HG03432 (cell line): ENCODE data around the gene FRS2.
A peak's percentile ranks its signal among the peaks of the same experiment; 100 is the strongest.
"Not testable (repeated sequence)": the region's sequence is repeated elsewhere in the genome, so short reads cannot be mapped to it uniquely, and the experiment has no call there.

Experiments used
- ATAC-seq: cut with Tn5 transposase; IDR thresholded peaks from one replicate; pipeline ENCODE4 v1.9.1; 2021; ENCODE audit warnings: mild to moderate bottlenecking, moderate library complexity; ENCODE audit not compliant: unreplicated experiment

The FRS2 gene, protein sequence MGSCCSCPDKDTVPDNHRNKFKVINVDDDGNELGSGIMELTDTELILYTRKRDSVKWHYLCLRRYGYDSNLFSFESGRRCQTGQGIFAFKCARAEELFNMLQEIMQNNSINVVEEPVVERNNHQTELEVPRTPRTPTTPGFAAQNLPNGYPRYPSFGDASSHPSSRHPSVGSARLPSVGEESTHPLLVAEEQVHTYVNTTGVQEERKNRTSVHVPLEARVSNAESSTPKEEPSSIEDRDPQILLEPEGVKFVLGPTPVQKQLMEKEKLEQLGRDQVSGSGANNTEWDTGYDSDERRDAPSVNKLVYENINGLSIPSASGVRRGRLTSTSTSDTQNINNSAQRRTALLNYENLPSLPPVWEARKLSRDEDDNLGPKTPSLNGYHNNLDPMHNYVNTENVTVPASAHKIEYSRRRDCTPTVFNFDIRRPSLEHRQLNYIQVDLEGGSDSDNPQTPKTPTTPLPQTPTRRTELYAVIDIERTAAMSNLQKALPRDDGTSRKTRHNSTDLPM

DNA sequence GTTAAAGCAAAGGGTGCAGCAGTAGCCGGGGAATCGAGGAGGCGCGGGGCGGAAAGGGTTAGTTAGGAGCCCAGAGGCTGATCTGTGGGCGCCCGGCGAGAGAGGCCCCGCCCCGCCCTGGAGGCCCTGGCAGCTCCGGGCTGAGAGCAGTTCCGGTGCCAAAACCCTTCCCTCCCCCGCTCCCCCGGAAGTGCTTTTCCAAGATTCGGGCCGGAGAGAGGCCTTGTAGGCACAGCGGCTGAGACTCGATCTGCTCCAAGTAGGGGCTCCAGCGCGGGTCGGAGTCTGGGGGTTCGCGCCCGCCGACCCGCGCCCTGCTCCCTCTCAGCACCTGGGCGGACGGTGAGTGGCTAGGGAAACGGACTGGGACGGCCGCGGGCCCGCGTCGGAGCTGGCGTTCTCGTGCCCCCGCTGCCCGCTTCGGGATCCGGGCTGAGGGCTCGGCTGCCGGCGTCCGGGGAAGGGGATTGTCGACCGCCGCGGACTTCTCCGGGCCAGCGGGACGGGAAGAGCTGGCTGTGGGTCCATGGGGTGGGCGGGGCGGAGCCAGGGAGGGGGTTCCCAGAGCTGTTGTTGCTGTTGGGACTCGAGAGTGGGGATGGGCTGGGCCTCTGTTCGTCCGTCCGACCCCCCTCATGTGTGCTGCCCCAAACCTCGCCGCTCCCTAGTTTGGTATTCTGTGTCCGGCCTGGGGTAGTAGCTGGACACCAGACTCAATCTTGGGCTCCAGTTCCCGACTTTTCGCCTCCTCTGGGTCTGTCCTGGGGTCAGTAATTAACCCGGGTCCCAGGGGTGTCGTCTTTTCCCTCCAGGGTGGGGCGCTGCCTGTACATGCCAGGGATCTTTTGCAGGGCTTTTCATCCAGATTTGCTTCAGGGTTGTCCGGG is at the start of gene FRS2:
FRS2 (plus strand) TSS at position 200 of the 887 bp plus-strand sequence. CDS start 98,643 bp downstream, outside the sequence.
- peak; percentile 98 for ATAC-seq

DNA sequence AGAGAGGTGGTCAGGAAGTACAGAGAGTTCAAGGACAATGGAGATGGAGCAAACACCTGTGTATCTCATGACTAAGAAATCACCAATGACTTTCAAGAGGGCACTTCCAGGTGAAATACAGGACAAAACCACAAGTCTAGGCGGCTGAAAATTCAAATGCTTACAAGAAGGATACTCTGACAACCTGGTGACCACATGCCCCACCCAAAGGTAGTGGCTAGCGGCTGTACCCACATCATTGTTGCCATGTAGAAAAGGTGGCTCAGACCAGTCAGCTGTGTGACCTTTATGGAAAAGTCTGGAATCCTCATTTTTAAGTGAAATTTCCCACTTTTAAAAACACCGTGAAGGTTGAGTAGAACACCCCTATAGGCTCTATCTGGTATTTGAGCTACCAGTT is 48.6 kb upstream of the FRS2 start:
- no peak for ATAC-seq

DNA sequence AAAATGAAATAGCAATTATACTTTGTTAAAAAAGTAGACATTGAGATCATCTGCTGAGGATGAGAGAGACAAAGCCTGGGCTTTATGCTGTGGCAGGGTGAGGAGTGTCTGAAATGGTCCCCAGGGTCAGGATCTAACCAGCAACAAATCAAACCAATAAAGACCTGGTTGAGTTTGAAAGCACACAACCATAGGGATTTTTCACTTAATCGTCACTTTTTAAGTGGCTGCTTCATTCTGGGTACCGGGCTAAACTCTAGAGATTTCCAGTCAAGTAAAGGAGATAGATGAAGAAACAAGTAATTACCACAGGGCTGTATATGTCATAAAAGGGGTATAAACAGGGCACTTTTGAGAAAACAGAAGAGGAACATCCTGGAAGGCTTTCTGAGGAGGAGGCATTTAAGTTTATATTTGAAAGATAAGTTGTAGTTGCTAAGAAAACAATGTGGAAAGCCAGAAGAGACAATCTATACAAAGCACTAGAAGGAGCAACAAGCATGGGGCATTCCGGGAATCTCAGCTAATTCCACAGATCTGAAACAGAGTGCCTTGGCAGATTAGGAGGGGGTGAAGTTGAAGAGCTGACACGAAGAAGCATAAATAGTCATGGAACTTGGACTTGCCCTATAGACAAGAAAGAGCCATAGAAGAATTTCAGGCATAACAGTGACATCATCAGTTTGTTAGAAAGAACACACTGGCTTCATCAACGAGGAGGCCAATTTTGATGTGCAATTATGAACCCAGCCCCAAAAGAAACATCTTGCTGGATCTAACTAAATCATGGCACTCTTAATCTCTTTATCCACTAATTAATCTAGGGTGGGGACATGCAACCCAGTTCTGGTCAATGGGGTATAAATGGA is 46.9 kb upstream of the FRS2 start:
- no peak for ATAC-seq

DNA sequence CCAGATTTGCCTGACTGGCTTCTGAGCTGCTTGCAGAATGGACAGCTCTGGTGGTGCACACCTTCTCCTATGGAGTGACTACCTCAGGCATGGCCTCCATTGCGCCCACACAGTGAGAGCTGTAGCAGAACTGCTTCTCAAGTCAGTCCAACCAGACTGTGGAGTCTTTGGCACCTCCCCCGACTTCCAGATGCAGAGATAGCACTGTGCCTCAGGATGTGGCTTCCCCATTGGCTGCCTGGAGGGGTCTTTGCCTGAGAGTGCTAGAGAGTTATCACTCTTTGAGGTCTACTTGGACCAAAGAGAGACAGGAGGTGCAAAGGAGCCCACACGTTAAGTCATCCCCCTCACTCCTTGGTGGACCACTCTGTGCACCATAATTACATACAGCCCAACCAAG is 44.8 kb upstream of the FRS2 start:
- ATAC-seq = no peak

DNA sequence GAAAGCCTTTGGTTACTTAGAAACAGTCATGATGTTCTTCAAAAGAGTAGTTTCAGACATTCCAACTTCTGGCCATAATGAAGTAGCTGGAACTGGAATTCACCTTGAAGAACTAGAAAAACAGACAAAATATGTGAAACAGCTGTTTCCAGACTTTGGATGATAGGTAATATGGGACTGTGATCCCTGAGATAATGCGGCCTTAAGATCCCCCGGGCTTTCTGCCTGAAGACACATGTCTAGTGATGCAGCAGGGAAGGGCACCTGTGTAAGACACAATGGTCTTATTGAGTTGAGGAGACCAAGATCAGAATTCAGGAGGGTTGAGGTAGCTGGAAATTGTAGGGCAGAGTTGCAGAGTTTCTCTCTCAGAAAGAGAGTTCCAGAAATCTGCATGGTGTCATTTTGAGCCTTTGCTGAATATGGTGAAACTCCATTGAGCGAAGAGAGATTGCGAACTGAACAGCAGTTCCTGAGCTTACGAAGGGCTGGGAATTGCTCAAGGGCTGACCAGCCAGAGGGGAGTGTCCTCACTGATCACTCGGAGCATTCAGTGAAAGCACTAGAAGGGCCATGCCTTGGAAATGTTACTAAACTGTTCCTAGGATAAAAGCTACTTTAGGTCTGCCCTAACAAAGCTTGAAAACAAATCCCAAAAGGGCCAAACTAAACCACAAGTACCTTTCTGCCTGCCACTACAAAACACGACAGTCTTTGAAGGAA is 41.7 kb upstream of the FRS2 start:
- ATAC-seq = no peak

DNA sequence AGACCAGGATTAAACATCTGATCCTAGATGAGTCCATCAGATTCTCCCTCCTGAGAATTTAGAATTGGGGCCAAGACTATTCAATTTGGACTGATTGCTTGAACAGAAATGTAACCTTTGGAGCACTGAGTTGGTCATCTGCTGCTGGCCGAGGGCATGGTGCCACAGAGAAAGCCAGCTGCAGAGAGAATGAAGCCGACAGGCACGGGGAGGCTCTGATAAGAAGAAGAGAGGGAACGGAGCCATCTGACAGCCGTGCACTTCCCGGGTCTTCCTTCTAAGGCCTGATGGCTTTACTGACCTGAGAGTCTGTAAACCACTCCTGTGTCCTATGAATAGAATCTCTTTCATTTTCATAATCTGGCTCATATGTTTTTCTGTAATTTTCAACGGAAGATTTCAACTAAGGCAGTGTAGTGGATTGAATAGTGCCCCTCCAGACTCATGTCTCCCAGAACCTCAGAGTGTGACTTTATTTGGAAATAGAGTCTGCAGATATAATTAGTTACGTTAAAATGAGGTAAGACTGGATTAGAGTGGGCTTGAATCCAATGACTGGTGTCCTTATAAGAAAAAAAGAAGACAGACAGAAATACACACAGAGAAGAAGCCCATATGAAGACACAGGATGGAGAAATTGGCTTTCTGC is 39.1 kb upstream of the FRS2 start:
- no peak for ATAC-seq

DNA sequence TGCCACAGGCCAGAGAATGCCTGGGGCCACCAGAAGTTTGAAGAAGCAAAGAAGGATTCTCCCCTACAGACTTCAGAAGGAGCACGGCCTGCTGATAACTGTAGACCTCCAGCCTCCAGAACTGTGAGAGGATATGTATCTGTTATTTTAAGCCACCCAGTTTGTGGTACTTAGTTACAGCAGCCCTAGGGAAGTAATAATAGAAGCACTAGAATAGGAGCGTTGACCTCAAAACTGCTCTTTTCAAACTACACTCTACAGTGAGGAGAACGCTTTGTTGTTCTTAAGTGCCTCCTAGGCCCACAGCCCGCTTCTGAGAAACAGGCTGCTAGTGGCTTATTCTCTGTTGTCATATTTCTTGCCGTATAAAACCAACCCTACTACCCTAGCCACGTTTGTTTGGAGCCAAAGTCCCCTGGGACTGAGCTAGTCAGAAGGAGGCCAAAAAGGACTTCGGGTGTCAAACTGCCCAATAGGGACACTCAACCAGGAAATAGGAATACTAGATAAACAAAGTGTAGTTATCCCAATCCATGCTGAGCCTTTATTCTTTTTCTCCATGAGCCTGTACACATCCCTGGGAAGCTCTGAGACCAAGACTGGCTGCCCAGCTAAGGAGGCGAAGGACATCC is 38.5 kb upstream of the FRS2 start:
- ATAC-seq = no peak

DNA sequence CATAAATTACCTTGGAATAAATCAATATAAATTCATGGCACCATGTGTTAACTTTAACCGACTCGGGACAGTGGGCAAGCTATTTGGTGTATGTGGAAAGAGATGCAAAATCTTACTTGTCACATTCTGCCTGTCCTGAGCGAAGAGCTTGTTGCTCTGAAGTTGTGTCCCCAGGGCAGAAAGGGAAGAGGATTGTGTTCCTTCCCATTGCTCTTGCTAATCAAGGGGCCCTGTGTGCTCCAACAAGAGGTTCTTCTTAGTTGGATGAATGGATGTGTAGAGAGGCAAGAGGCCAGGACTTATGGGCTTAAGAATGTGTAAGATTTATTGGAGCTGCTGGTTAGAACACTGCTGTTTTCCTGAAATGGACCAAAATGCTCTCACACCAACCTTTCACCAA is 36.5 kb upstream of the FRS2 start:
- ATAC-seq = no peak

DNA sequence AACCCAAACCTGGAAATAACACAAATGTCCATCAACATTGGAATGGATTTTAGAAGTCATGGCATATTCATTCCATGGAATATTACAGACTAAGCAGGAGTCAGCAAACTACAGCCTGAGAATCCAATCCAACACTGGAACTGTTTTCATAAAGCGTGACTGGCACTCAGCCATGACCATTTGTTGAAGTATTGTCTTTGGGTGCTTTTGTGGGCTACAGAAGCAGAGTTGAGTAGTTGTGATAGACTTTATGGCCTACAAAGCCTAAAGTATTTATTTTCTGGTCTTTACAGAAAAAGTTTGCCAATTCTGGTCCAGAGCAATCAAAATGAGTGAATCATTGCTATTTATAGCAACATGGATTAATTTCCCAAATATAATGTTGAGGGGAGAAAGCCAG is 34.5 kb upstream of the FRS2 start:
- no peak for ATAC-seq

DNA sequence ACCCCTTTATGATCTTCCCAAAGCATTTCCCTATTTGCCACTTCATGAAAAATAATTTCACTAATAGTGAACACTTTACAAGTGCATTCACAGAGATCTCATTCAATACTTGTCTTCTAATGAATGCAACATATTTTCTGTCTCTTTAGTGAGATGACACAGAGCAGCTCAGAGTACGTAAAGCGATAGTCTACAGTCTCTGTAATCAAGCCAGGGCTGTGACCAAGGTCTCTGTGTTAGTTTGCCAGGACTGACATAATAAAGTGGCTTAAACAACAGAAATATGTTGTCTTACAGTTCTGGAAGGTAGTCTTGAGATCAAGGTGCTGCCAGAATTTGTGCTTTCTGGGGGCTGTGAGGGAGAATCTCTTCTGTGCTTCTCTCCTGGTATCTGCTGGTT is 33.1 kb upstream of the FRS2 start:
- no peak for ATAC-seq

DNA sequence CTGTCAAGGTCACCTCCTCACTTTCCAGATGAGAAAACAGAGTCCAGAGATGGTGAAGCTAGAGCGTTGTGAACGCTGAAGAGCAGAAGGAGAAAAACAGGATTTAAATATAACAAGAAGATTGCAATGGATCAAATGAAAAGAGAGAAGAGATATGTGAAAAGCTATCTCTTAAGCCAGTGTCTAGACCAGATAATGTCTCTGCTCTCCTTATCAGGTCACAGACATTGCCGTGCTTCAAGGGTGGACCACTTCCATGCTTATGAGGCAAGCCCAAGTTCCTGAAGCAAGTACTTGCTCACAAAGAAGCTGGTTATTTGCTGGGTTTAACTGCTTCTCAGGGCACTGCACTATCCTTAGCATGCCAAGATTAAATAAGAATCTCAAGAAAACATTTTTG is 31.6 kb upstream of the FRS2 start:
- no peak for ATAC-seq

DNA sequence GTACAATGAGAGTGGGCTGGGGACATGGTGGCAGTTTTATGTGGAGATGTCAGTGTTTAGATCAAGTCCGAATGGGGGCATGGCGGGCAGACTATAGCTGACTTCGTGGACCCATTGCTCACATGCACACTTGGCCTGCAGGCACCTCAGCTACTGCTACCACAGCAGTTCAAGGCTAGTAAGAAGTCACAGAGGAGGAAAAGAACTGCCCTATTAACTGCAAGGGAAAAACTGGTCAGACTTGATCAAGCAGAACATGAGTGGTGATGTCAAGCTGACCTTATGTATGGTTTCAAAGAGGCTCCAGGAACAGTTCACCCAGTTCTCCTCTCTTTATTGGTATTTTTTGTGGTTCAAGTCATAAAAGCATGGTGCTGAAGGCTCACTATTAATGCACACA is 30.2 kb upstream of the FRS2 start:
- ATAC-seq = no peak

DNA sequence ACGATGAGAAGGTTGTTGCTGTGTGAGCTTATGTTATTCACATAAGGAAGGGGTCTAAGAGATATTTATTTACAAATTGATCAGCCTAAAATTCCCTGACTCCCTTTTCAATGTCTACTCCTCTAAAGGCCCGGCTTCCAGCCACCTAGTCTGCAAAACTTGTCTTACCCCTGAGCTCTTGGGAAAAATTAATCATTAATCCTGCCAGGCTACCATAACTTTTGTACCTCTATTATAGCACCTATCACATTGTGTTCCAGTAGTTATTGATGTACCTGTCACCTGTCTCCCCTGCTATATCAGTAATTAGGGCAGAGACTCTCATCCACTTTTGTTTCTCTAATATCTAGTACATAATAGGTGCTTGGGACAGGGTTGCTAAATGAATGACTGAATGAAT is 29.3 kb upstream of the FRS2 start:
- ATAC-seq = no peak

DNA sequence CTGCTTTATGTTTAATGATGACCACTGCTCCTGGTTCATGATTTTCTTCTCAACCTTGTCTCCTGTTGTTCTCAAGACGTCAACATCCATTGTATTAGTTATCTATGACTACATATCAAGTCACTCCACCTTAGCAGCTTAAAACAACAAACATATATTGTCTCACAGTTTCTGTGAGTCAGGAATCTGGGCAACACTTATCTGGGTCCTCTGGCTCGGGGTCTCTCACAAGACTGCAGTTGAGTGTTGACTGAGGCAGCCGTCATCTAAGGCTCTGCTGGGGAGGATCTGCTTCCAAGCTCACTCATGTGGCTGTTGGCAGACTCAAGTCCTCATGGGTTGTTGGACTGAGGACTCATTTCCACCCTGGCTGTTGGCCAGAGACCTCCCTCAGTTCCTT is 27.3 kb upstream of the FRS2 start:
- ATAC-seq = no peak

DNA sequence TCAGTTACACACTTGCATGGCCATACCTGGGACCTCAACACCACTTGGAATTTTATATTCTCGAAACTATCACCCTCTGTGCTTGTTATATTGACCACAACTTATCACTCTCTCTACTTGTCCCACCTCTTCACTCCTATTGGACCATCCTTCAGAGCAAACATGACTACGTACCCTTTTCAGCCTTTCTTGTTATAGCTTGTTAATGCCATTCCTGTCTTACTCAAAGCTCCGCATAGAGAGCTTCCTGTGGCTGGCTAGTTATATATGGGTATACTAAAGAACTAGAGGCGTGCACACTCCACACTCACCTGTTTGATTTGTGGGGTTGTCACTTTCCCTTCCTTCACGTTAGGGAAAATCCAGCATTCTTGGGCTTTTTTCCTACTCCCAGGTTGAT is 26.3 kb upstream of the FRS2 start:
- ATAC-seq = no peak

DNA sequence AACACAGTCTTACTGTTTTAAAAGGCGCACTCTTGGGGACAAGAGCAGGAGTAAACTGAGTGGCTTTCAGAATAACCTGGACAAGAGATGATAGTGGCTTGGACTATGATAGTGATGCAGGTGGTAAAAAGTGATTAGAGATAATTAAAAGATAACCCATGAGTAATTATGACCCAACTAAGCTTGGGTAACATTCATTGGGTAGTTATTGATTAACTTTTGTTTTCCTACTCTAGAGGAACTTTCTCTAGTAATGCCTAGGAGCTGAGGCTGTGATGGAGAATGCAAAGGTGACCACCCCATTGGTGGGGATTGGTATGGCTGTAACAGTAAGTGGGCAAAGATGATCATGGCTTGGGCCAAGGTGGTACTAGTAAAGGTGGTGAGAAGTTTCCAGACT is 22.3 kb upstream of the FRS2 start:
- ATAC-seq = no peak

DNA sequence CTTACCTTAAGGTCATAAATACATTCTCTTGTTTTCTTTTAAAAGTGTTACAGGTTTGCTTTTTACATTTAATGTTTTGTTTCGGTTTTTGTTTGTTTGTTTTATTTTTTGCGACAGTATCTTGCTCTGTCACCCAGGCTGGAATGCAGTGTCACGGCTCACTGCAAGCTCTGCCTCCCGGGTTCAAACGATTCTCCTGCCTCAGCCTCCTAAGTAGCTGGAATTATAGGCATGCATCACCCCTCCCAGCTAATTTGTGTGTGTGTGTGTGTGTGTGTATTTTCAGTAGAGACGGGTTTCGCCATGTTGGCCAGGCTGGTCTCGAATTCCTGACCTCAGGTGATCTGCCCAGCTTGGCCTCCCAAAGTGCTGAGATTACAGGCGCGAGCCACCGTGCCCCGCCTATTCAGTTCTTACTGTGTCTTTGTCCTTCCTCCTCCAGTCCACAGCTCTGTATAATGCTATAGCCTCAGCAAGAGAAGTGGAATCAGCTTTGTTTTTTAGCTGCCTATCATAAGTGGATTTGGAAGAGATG is 17.5 kb upstream of the FRS2 start:
- ATAC-seq = not testable (repeated sequence)

DNA sequence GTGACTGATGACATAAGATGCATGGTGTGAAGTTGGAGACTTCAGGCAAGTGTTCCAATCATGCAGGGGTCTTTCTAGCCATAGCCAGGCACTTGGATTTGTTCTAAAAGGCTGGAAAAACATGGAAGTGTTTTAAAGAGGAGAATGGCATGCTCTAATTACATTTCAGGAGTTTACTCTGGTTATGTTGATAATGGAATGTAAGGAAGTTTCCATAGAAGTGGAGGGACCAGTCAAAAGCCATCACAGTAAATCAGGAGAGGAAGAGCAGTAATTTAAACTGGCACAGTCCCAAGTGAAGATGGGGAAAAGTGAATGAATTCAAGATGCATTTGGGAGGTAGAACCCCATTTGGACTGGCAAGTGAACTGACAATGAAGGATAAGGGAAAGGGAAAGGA is 13.9 kb upstream of the FRS2 start:
- no peak for ATAC-seq

DNA sequence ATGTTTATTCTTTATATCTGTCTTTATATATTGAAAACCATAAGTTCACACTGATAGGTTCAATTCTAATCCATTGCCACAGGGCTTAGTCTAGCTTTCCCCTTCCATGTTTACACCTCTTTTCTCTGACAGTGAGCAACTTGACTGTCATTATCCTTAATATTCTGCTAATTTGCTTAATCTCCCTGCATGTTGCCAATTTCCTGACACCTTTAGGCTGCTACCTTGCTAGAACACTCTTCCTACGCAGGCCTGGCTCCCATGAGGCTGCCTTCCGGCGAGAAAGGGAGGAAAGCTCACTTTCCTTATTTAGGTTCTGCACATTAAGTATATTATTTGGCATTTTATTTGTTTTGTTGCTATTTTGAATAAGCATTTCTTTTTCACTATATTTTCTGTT is 12.8 kb upstream of the FRS2 start:
- ATAC-seq = no peak
